ENCODE data around the gene ST6GAL1.
"Not testable (repeated sequence)": the region's sequence is repeated elsewhere in the genome, so short reads cannot be mapped to it uniquely, and the experiment has no call there.

ST6GAL1 gene

DNA sequence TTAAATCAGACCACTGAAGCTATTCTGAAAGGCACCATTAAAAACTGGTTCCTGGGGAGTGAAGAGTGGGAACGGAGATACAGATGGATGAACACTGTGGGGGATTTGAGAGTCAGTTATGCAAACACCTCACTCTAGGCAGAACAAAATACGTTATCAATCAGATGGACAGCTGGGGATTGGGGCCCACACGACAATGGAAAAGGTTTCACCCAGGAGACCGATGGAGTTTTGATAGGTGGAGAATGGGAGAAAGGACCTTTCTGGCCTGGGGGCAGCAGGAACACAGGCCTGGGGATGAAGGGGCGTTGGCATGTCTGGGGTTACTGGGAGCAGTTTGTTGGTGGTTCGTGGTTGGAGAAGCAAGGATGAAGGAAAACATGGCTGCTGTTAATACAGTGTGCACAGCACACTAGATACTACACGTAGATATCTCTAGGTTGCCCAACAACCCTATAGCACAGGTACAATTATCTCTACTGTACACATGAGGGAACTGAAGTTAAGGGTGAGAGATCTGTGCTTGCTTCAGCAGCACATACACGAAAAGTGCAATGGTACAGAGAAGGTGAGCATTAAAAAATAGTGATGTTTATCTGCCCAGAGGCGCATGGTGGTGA lies 16.5 kb downstream of the ST6GAL1 start:
- DNase-seq = no peak

DNA sequence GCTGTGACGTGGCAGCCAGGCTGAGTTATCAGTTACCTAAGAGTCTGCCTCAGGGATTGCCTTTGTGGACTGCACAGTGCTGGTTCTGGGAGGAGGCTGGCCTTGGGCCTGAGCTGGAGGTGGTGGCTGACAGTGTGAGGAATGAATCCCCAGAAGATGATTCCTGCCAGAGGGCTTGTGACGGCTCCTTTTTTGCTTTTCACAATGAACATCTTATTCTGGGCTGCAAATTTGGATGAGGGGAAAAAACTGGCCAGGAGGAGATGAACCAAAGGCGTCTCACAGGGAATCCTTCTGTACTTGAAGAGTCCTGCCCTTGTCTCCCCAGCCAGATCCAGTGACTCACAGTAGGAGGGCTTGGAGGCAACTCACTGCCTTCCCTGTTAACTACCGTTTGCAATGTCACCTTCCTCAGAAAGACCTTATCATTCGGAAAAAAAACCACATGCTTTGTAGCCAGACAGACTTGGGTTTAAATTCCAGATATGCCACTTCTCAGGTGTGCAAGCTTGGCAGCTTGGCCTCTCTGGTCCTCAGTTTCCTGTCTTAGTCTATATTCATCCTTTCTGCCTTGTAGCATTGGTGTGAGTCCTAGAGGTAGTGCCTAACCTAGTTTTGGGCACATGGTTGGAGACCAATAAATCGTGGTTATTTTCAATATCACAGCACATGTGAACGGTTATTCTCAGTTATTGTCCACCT lies 19.1 kb downstream of the ST6GAL1 start:
- DNase-seq = no peak

DNA sequence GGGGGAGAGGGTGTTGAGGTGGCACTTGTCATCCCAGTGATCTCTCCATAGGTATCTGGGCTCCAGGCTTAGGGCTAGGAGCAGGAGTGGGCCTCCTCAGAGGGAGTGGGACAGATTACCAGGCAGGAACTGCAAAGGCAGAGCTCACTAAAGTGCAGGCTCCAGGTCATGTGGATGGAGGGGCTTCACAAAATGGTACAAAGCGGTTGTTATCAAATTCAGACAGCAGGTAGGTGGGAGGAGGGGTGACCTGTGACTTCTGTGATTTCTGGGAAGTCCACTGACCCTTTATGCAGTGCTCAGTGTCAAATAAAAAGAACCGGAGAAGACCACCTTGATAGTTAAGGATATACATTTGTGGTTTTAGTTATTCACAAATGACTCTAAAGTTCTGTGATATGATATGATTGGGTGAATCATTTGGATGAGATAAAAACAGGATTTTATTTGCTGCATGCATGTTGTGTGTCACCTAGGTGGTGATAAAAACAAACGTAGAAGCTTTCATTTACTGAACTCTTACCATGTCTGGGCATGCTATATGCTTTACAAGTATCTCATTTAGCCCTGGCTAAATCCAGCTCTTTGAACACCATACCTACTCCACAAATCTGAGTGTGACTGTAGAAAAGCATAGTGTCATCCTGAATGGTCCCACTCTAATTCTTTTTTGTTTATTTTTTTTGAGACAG lies 20.2 kb downstream of the ST6GAL1 start:
- DNase-seq = no peak

DNA sequence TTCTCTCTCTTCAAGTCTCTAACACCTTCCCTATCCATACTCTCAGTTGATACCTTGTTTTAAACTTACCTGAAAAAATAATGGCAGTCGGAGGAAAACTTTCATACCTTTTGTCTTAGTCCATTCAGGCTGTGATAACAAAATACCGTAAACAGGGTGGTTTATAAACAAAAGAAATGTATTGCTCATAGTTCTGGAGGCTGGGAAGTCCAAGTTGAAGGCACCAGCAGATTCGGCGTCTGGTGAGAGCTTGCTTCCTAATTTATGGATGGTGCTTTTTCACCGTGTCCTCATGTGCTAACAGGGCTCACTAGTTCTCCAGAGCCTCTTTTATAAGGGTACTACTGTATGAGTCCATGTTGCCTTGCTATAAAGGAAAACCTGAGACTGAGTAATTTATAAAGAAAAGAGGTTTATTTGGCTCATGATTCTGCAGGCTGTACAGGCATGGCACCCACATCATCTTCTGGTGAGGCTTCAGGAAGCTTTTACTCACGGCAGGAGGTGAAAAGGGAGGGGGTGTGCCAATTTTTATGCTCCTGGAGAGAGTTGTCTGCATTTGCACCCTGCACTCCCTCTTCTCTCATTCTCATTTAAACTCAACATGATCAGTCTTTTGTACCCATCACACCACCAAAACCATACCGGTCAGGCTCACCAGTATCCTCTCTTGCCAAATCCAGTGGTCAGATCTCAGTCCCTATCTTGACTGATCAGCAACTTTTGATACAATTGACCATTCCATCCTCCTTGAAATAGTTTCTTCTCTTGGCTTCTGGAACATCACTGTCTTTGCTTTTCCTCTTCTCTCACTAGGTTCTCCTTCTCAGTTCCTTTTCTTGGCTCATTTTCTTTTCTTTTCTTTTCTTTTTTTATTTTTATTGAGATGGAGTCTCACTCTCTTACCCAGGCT lies 21.6 kb downstream of the ST6GAL1 start:
- DNase-seq = no peak

DNA sequence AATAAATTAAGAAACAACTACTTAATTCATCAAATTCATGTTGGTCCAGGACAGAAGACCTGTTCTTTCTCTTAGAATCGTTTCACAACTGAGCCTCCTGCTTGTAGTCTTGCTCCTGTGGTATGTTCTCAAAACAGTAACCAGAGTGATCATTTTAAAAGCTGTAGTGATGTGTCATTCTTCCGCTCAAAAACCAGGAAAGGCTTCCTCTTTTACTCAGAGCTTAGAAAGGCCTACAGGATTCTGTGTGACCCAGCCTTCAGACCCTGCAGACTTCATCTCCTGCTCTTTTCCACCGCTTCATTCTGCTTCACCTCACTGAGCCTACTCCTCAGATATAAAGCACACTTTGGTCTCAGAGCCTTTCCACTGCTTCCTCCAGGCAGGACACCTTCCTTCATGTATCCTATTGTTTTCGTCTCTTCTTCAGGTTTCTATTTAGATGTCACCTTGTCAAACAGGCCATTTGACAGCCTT lies 22.7 kb downstream of the ST6GAL1 start:
- DNase-seq = no peak

DNA sequence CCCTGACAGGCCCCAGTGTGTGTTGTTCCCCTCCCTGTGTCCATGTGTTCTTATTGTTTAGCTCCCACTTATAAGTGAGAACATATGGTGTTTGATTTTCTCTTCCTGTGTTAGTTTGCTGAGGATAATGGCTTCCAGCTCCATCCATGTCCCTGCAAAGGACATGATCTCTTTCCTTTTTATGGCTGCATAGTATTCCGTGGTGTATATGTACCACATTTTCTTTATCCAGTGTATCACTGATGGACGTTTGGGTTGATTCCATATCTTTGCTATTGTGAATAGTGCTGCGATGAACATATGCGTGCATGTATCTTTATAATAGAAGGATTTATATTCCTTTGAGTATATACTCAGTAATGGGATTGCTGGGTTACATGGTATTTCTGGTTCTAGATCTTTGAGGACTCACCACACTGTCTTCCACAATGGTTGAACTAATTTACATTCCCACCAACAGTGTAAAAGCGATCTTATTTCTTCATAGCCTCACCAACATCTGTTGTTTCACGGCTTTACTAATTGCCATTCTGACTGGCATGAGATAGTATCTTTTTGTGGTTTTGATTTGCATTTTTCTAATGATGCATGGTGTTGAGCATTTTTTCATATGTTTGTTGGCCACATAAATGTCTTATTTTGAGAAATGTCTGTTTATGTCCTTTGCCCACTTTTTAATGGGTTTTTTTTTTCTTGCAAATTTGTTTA lies 23.8 kb downstream of the ST6GAL1 start:
- not testable (repeated sequence) for DNase-seq

DNA sequence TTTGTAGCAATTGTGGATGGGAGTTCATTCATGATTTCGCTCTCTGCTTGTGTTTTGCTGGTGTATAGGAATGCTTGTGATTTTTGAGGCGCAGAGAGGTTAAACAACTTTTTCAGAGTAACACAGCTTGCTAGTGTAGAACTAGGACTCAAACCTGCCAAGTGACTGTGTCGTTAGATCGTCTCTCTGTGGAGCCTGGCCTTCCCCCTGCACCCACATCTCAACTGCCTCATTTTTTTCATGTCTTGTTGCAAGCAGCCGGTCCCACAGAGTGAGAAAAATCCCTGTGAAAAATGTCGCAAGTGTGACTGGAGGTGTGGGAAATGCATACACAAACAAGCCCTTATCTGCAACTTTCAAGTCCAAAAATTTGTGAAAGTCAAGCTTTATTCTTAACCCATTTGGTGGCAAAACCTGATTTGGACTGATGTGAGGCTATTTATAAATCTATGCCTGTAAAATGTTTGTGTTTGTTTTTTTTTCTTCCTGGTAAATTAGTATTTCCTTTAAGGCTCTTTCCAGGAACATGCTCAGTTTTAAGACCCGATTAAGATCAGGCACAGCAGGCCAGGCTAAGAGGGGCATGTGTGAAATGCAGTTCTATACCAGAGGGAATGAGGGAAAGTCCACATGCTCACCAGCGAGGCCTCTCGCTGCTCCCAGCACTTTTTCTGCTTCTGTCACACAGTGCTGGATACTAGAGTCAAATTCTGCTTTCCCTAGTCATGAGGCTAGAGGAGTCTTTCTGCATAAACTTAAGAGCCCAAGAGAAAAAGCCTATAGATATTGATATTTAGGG lies 25.8 kb downstream of the ST6GAL1 start:
- no peak for DNase-seq

DNA sequence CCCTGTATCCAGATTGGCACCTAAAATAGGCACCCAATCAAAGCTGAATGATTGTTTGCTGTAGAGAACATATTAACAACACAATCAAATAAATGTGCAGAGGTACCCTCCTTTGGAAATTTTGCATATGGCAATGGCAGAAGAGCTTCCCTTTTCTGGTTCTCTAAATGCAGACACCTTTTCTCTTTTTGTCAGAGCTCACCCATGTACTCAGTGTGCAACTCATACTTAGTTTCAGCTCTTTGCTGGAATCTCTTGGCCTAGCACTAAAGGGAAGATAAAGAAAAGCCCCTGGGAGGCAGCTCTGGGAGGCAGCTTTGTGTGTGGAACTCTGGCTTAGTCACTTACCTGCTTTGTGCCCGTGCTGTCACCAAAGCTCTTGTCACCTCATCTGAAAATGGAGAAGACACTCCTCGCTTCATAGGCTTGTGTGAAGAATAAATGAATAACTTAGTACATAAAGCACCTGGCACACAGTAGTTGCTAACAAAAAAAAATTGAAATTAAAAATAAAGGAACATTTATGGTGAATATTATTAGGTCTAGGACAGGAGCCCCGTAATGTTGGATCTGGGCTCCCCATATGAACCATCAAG lies 28.8 kb downstream of the ST6GAL1 start:
- no peak for DNase-seq

DNA sequence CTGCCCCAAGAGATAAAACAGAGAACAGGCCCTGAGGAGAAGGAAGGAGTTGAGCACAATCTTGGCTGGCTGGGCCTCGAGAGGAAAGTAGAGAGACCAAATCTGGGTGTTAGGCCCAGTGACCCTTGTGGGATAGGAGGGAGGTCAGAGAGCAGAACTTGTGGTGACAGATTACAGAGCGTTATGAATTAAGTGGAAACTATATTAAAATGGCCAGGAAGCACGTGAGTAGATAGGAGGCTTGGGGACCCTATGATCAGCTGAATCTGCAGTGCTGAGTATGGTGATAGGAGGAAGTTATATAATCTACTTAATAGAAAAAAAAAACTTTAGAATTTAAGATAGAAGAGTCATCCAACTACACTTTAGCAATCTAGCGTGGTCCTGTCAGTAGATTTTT lies 30.0 kb downstream of the ST6GAL1 start:
- DNase-seq = no peak

DNA sequence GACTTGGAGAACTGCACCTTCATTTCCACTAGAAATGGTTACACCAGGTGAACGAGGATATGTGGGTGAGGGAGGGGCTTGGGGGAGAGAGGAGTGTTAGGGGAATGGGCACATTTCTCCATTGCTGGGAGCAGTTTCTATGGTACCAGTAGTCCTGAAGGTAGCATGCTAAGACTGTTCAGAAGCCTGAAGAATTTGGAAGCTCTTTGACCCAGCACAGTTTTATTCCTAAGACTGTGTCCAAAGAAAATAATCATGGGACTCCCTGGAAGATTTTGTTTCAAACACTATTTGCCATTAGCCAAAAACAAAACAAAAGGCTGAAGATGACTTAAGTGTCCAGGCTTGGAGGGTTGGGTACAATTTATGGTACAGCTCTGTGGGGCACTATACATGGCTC lies 32.1 kb downstream of the ST6GAL1 start:
- DNase-seq = no peak

DNA sequence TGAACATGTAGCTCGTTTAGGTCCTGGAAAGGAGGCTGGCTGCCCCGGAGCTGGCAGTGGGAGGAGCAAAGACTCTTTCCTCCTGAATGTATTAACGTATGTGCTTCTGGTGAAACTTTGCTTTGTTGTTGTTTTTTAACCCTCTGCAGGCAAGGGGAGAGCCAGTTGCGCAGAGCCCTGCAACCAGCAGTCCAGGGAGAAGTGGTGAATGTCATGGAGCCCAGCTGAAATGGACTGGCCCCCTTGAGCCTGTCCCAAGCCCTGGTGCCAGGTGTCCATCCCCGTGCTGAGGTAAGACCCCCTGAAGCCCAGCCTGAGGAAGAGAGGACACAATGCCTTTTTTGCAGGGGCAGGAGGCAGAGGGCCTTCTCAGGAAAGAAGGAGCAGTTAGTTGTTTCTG lies 33.3 kb downstream of the ST6GAL1 start:
- no peak for DNase-seq

DNA sequence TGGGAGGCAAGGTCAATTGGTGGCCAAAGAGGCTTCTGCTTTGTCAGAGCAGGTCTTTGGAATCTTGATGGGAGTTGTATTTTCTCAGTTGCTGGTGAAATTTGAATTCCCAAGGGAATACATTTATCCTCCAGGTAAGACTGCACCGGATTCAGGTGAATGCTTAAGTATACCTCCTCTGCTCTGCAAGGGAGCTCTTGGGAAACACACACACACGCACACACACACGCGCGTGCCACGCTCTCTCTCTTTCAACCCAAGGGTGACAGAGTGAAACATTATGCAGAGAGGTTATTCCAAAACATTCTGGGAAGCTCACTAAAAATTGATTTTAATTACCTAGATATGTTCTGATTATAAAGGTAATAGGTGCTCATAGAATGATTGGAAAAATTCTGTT lies 33.7 kb downstream of the ST6GAL1 start:
- DNase-seq = no peak

DNA sequence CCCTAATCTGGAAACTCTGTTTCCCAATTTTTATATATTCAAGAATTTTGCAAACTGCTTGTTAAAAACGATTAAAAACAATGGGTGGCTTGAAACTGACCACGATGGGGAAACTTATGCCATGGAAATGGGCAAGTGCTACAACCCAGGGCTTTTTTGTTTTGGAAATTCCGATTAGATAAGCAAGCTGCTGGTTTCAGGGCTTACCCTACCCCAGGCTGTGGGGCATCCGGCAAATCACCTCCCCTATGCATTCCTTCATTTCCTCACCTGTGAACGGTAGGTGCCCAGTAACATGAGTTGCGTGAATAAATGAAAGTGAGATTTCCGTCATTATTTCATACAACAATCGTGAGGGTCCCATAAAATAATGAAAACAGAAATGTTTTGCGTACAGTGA lies 34.3 kb downstream of the ST6GAL1 start:
- no peak for DNase-seq

DNA sequence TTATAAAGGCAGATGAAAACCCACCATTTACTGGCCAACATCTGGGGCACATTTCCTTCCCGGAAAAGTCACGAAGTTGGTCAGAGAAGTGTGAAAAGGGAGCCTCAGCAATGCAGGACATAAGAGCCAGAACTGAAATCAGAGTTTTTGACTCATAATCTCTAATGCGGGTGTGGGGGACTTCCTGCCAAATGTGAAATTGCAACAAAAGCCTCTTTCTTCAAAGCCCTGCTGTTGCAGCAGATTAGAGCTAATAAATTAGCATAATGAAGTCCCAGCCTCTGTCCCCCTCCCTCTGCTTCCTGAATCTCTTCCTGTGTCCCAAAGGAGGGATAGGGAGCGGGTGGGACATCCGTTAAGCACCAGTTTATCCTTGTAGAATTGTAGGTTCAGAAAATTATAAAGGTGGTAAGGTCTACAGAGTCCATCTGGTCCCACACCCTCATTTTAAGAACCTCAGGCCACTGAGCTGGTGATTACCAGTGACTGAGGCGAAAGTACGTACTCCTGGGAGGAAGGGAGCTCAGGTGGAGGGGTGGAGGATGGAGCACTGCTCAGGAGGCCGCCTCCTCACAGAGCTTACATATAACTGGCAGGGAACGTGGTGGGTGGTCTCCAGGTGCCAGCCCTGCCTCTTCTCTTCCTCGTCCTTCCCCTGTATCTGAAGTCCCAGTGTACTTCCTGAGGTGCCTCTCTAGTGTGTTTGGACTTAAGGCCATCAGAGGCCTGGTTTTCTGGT lies 35.0 kb downstream of the ST6GAL1 start:
- no peak for DNase-seq

DNA sequence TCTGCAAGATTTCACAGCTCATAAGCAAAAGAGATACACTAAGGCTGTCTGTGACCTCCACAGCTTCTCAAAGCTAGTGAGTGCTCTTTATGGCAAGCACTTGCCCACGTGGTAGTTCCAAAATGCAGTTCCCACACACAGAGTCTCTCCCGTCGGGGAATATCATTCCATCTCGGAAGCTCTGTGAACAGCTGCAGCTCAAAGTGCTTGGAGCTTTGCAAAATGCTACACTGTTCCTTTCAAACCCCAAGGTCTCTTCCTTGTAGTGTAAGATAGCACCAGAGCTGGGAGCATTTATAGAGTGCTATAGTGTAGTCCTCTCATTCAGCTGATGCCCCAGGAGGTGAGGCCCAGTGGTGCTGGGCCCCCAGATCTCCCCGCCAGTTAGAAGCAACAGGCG lies 36.1 kb downstream of the ST6GAL1 start:
- DNase-seq = no peak

DNA sequence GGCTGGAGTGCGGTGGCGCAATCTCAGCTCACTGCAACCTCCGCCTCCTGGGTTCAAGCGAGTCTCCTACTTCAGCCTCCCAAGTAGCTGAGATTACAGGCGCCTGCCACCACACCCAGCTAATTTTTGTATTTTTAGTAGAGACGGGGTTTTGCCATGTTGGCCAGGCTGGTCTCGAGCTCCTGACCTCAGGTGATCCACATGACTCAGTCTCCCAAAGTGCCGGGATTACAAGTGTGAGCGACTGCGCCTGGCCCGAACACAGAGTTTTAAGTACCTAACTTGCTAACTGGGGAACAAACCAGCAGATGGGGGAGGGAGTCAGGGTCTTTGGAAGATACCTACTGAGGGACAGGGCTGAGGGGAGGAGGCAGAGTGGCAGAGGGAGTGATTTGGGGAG lies 36.9 kb downstream of the ST6GAL1 start:
- not testable (repeated sequence) for DNase-seq

DNA sequence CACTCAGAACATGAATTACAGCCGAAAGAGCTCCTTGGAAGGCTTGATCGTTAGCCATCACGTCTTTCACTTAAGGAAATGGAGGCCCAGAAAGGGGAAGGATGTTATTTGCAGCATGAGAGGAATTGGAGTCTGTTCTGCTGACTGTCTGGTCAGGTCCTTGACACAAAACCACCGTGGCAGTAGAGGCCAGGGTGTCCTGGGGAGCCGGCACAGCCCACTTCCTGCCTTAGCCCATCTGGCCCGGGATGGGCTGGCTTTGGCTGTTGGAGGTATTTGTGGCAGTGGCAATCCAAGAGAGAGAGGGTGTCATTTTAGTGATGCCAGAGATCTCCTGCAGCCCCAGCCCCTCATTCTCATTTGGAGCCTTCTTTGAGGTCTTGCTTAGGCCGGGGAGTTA lies 37.4 kb downstream of the ST6GAL1 start:
- no peak for DNase-seq

DNA sequence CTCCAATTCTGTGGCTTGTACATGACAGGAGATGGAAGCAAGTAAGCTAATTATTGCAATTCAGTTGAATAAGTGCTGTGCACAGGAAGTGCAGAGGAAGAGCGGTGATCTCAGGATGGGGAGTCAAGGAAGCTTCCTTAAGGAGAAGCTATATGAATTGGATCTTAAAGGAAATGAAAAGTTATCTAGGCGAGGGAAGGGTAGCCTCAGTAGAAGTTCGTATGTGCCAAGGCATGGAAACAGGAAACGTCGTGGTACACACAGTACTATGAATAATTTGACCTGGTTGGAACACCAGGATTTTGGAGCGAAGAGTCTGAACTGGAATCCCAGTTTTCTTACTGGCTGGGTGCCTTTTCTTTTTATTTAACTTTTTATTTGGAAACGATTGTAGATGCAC lies 39.3 kb downstream of the ST6GAL1 start:
- DNase-seq = no peak

DNA sequence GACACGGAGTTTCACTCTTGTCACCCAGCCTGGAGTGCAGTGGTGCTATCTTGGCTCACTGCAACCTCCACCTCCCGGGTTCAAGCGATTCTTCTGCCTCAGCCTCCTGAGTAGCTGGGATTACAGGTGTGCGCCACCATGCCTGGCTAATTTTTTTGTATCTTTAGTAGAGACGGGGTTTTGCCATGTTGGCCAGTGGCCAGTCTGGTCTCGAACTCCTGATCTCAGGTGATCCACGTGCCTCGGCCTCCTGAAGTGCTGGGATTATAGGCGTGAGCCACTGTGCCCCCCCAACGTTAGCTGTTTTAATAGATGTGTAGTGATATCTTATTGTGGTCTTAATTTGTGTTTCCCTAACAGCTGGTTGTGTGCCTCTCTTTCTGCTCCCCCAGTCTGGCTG lies 40.8 kb downstream of the ST6GAL1 start:
- DNase-seq = not testable (repeated sequence)

DNA sequence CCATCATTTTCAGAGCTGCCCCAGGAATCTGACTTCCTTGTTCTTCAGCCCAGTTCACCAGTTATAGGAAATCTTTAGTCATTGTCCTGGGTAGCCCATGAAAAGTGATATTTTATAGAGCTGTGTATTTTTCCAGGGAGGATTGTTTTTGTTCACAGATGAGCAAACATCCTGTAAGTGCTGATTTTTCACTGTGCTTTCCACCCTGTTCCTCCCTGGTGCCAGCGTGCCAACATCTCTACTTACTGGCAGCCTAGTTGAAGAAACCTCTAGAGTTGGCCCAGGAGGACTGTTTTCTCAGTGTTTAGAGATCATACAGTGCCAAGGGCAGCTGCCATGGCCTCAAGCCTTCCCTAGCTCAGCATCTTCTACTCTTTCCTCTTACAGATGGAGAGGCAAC lies 41.3 kb downstream of the ST6GAL1 start:
- no peak for DNase-seq
